Measurements from ENCODE around the gene LRPAP1.

Gene LRPAP1

DNA sequence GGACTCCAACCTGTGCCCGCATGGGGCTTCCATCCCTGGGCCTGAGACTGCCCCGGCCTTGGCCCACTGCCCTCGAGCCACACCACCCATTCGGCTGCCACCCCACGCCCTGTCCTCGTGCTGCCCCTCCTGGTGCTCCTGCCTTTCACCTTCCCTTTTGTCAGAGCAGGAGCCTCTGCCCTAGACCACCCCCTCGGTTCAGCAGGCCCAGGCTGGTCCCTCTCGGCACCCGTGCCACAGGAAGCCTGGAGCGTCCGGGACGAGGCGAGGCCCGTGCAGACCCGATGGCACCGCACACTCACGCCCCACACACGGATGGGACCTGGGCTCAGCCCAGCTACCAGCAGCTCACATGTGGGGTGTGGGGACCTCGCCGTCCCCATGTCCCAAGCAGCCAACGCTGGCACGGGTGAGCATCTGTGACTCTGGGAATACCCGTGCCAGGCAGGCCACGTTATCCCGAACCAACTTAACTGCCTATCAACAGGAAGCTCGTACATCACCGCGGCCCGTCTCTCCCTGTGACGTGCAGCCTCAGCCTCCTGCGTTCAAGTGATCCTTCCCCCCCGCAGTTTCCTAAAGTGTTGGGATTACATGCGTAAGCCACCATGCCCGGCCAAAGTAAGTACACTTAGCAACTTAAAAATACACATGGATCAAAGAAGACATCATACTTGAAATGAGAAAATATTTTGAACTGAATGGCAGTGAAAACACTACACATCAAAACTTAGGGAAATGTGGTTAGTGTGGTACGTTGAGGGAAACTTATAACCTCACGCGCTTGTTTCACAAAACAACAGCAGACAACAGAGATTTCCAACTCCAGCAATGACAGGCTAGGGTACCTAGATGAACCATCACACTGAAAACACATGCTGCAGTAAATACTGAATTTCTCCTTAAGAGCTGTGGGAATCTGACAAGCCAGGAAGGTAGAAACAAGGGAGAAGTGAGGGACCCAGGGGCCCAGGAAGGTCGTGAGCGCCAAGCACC is 29.0 kb downstream of the LRPAP1 start:
- Histone ChIP-seq H3K9me3 (ENCODE audit: control insufficient read depth in 1 of 2, low read length in 2 of 2) (no peaks in the 10 kb centered on the region), H3K27me3 (ENCODE audit: low read depth, low read length) (no peaks in the 10 kb centered on the region), H3K36me3 (ENCODE audit: control insufficient read depth in 1 of 2, insufficient read depth in 2 of 2, low read length in 2 of 2) (peaks cover 1 to 59% of the 10 kb centered on the region in 2 donors), H3K27ac (ENCODE audit: low read length) (no peak overlapping the region), H3K4me1 (ENCODE audit: control insufficient read depth in 1 of 2, insufficient read depth in 2 of 2, low read length in 2 of 2) (no peaks in the 10 kb centered on the region), H3K4me3 (ENCODE audit: low read depth in 1 of 2, low read length in 2 of 2) (no peak overlapping the region)

- H3K27me3 ChIP-seq (ENCODE audit: low read depth, low read length) = no peaks in the 10 kb centered on the region
- H3K9me3 ChIP-seq (ENCODE audit: control insufficient read depth in 1 of 2, low read length in 2 of 2) = no peaks in the 10 kb centered on the region
- no peaks in the 10 kb centered on the region for H3K4me1 ChIP-seq (ENCODE audit: control insufficient read depth in 1 of 2, insufficient read depth in 2 of 2, low read length in 2 of 2)
- no peak overlapping the region for H3K4me3 ChIP-seq (ENCODE audit: low read depth in 1 of 2, low read length in 2 of 2)
- no peak overlapping the region for H3K27ac ChIP-seq (ENCODE audit: low read length)
- peaks cover 0 to 48% of the 10 kb centered on the region in 2 donors for H3K36me3 ChIP-seq (ENCODE audit: control insufficient read depth in 1 of 2, insufficient read depth in 2 of 2, low read length in 2 of 2)
Observed at GRCh38 chr4:3501825-3502425, 30.3 kb downstream of the LRPAP1 start.

DNA sequence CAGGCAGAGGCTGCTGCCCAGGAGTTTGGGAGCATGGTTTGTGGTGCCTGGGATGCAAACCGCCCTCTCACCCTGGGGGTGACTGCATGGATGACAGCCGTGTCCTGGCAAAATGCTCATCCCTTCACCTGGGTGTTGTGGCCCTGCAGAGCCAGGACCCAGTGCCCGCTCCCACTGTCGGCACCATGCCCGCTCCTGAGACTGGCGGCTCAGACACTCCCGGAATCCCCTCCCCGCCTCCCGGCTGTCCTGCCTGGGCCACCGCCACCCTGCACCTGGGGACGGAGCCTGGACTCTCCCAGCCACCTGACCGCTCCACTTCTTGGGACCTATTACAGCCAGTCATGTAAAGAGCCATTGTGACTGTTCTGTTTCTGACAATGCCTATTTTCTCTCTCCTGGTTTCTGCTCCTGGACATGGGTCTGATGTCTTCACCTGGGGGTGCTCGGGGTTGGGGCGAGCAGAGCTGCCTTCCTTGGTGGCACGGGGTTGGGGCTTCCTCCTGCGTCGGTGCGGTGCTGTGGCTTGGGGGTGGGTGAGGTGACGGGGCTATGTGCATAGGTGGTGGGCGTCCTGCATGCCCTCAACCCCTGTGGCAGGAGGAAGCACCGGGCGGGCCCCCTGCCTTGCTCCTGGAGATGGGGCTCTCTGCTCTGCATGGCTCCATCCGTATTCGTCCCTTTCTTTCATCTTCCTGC is 30.9 kb downstream of the LRPAP1 start:
- no peak overlapping the region for H3K4me3 ChIP-seq (ENCODE audit: low read depth in 1 of 2, low read length in 2 of 2)
- H3K27ac ChIP-seq (ENCODE audit: low read length) = no peak overlapping the region
- no peaks in the 10 kb centered on the region for H3K9me3 ChIP-seq (ENCODE audit: control insufficient read depth in 1 of 2, low read length in 2 of 2)
- H3K4me1 ChIP-seq (ENCODE audit: control insufficient read depth in 1 of 2, insufficient read depth in 2 of 2, low read length in 2 of 2) = no peaks in the 10 kb centered on the region
- no peaks in the 10 kb centered on the region for H3K27me3 ChIP-seq (ENCODE audit: low read depth, low read length)
- peaks cover 0 to 41% of the 10 kb centered on the region in 2 donors for H3K36me3 ChIP-seq (ENCODE audit: control insufficient read depth in 1 of 2, insufficient read depth in 2 of 2, low read length in 2 of 2)

GRCh38 chr4:3500634-3501101 is 31.6 kb downstream of the LRPAP1 start:
- no peak overlapping the region for H3K27ac ChIP-seq (ENCODE audit: low read length)
- no peak overlapping the region for H3K4me3 ChIP-seq (ENCODE audit: low read depth in 1 of 2, low read length in 2 of 2)
- peaks cover 0 to 39% of the 10 kb centered on the region in 2 donors for H3K36me3 ChIP-seq (ENCODE audit: control insufficient read depth in 1 of 2, insufficient read depth in 2 of 2, low read length in 2 of 2)

GRCh38 chr4:3500111-3500510 is 32.1 kb downstream of the LRPAP1 start:
- H3K27me3 ChIP-seq (ENCODE audit: low read depth, low read length) = no peaks in the 10 kb centered on the region
- H3K4me3 ChIP-seq (ENCODE audit: low read depth in 1 of 2, low read length in 2 of 2) = no peak overlapping the region
- H3K27ac ChIP-seq (ENCODE audit: low read length) = no peak overlapping the region
- peaks cover 0 to 33% of the 10 kb centered on the region in 2 donors for H3K36me3 ChIP-seq (ENCODE audit: control insufficient read depth in 1 of 2, insufficient read depth in 2 of 2, low read length in 2 of 2)
- H3K9me3 ChIP-seq (ENCODE audit: control insufficient read depth in 1 of 2, low read length in 2 of 2) = no peaks in the 10 kb centered on the region
- no peaks in the 10 kb centered on the region for H3K4me1 ChIP-seq (ENCODE audit: control insufficient read depth in 1 of 2, insufficient read depth in 2 of 2, low read length in 2 of 2)

More at GRCh38 chr4:3500634-3501101, 31.6 kb downstream of the LRPAP1 start:
- Histone ChIP-seq H3K27me3 (ENCODE audit: low read depth, low read length) (no peaks in the 10 kb centered on the region), H3K9me3 (ENCODE audit: control insufficient read depth in 1 of 2, low read length in 2 of 2) (no peaks in the 10 kb centered on the region), H3K4me1 (ENCODE audit: control insufficient read depth in 1 of 2, insufficient read depth in 2 of 2, low read length in 2 of 2) (no peaks in the 10 kb centered on the region)

- Histone ChIP-seq H3K4me3 (ENCODE audit: low read depth in 1 of 2, low read length in 2 of 2) (no peak overlapping the region), H3K36me3 (ENCODE audit: control insufficient read depth in 1 of 2, insufficient read depth in 2 of 2, low read length in 2 of 2) (peaks cover 0 to 31% of the 10 kb centered on the region in 2 donors), H3K4me1 (ENCODE audit: control insufficient read depth in 1 of 2, insufficient read depth in 2 of 2, low read length in 2 of 2) (no peaks in the 10 kb centered on the region), H3K27me3 (ENCODE audit: low read depth, low read length) (no peaks in the 10 kb centered on the region), H3K9me3 (ENCODE audit: control insufficient read depth in 1 of 2, low read length in 2 of 2) (no peaks in the 10 kb centered on the region), H3K27ac (ENCODE audit: low read length) (no peak overlapping the region)
Observed at GRCh38 chr4:3499710-3500109, 32.5 kb downstream of the LRPAP1 start.

GRCh38 chr4:3498901-3499510 is 33.2 kb downstream of the LRPAP1 start:
- no peak overlapping the region for H3K4me3 ChIP-seq (ENCODE audit: low read depth in 1 of 2, low read length in 2 of 2)
- peaks cover 0 to 27% of the 10 kb centered on the region in 2 donors for H3K36me3 ChIP-seq (ENCODE audit: control insufficient read depth in 1 of 2, insufficient read depth in 2 of 2, low read length in 2 of 2)
- no peaks in the 10 kb centered on the region for H3K9me3 ChIP-seq (ENCODE audit: control insufficient read depth in 1 of 2, low read length in 2 of 2)
- no peaks in the 10 kb centered on the region for H3K27me3 ChIP-seq (ENCODE audit: low read depth, low read length)
- no peak overlapping the region for H3K27ac ChIP-seq (ENCODE audit: low read length)
- no peaks in the 10 kb centered on the region for H3K4me1 ChIP-seq (ENCODE audit: control insufficient read depth in 1 of 2, insufficient read depth in 2 of 2, low read length in 2 of 2)

DNA sequence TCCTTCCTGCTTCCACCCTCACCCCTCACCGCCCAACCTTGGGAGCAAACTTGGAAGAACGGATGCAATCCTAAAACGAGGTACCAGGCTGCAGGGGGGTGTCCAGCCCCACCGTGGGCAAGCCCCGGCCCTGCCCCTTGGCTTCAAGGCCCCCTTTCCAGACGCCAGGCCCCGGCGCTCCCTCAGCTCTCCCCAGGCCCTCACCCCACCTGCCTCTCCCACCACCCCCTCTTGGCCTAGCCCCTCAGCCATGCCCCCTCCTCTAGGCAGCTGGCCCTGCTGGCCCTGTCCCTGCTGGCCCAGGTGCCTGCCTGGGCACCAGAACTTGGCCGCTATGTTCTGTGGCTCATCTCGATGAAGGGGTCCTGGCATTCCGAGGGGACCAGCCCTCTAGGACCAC is 33.8 kb downstream of the LRPAP1 start:
- H3K27me3 ChIP-seq (ENCODE audit: low read depth, low read length) = no peaks in the 10 kb centered on the region
- no peak overlapping the region for H3K4me3 ChIP-seq (ENCODE audit: low read depth in 1 of 2, low read length in 2 of 2)
- H3K27ac ChIP-seq (ENCODE audit: low read length) = no peak overlapping the region
- H3K4me1 ChIP-seq (ENCODE audit: control insufficient read depth in 1 of 2, insufficient read depth in 2 of 2, low read length in 2 of 2) = no peaks in the 10 kb centered on the region
- peaks cover 0 to 21% of the 10 kb centered on the region in 2 donors for H3K36me3 ChIP-seq (ENCODE audit: control insufficient read depth in 1 of 2, insufficient read depth in 2 of 2, low read length in 2 of 2)
- no peaks in the 10 kb centered on the region for H3K9me3 ChIP-seq (ENCODE audit: control insufficient read depth in 1 of 2, low read length in 2 of 2)

GRCh38 chr4:3497523-3498389 is 34.5 kb downstream of the LRPAP1 start:
- no peak overlapping the region for H3K27ac ChIP-seq (ENCODE audit: low read length)
- H3K9me3 ChIP-seq (ENCODE audit: control insufficient read depth in 1 of 2, low read length in 2 of 2) = no peaks in the 10 kb centered on the region
- no peaks in the 10 kb centered on the region for H3K27me3 ChIP-seq (ENCODE audit: low read depth, low read length)
- no peaks in the 10 kb centered on the region for H3K4me1 ChIP-seq (ENCODE audit: control insufficient read depth in 1 of 2, insufficient read depth in 2 of 2, low read length in 2 of 2)
- peaks cover 0 to 15% of the 10 kb centered on the region in 2 donors for H3K36me3 ChIP-seq (ENCODE audit: control insufficient read depth in 1 of 2, insufficient read depth in 2 of 2, low read length in 2 of 2)
- H3K4me3 ChIP-seq (ENCODE audit: low read depth in 1 of 2, low read length in 2 of 2) = no peak overlapping the region

- no peak overlapping the region for H3K4me3 ChIP-seq (ENCODE audit: low read depth in 1 of 2, low read length in 2 of 2)
- no peaks in the 10 kb centered on the region for H3K9me3 ChIP-seq (ENCODE audit: control insufficient read depth in 1 of 2, low read length in 2 of 2)
- H3K27me3 ChIP-seq (ENCODE audit: low read depth, low read length) = no peaks in the 10 kb centered on the region
- no peaks in the 10 kb centered on the region for H3K4me1 ChIP-seq (ENCODE audit: control insufficient read depth in 1 of 2, insufficient read depth in 2 of 2, low read length in 2 of 2)
- H3K36me3 ChIP-seq (ENCODE audit: control insufficient read depth in 1 of 2, insufficient read depth in 2 of 2, low read length in 2 of 2) = peaks cover 0 to 8% of the 10 kb centered on the region in 2 donors
- no peak overlapping the region for H3K27ac ChIP-seq (ENCODE audit: low read length)
Observed at GRCh38 chr4:3497095-3497494, 35.1 kb downstream of the LRPAP1 start.
